NB4 (cell line): ENCODE measurements around the gene AMZ1.

Experiments
- CTCF ChIP-seq: IDR thresholded peaks from one replicate; pipeline ENCODE4 v1.5.1; 2012; ENCODE audit warnings: low read depth, low read length
- MAX ChIP-seq: IDR thresholded peaks from 2 replicates; pipeline ENCODE4 v1.6.1; 2011; ENCODE audit warnings: low read depth, low read length
- MYC ChIP-seq: IDR thresholded peaks from 2 replicates; pipeline ENCODE4 v1.6.1; 2011; ENCODE audit warnings: low read depth, low read length
- POLR2A ChIP-seq: IDR thresholded peaks from 2 replicates; pipeline ENCODE4 v1.6.1; 2011; ENCODE audit warnings: mild to moderate bottlenecking; ENCODE audit not compliant: insufficient read length; ENCODE audit errors: extremely low read depth

GRCh38 chr7:2666155-2666554 is 21.8 kb upstream of the AMZ1 start:
- TF ChIP-seq CTCF (no peak), POLR2A (no peak), MAX (no peak), MYC (no peak)
